ENCODE results near the gene RBM12. TPM values are rescaled to one million over a fixed set of nuclear protein-coding genes. Genes with fewer than 3 reads are reported as not detected.
"Not testable (repeated sequence)": the region's sequence is repeated elsewhere in the genome, so short reads cannot be mapped to it uniquely, and the experiment has no call there.

The RBM12 gene
- total RNA-seq: 100 to 1,000 TPM; 161 to 169 TPM

DNA sequence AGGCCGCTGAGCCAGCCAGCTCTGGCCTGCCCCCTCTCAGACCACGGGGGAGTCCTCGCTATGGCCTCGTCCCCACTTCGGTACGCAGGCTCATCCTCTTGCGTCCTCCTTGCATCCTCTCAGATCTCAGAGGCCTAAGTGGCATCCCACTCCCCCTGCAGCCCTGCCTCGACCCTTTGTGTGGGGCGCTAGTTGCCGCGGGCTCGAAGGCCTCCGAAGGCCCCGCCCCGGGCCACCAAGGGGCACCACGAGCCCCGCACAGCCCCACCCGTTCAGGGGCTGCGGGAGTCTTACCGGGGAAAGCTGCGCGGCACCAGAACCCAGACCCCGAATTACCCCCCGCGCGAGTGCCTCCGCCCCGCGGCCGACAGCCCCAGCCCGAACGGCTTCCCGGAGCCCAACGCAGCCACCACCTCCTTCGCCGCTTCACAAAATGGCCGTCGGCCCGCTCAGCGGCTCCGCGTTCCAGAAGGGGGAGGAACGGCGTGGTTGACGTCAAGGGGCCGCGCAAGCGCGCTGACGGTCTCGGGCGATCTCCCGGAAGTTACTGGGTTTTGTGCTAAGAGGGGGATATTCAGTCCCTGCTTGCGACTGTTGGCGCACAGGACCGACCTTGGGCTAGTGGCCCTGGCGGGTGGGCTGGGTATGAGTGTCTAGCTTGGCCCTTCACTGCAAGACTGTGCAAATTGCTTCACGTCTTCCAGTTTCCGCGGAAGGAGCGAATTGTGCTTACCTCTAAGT lies at the start of gene RBM12, which contains the start of gene CPNE1:
Gene RBM12, minus strand, starts transcription at position 435 of the 741 bp plus-strand sequence. CDS start 9,578 bp downstream, outside the sequence.
Gene CPNE1, minus strand, starts transcription at position 435 of the 741 bp plus-strand sequence. CDS start 31,977 bp downstream, outside the sequence.
- peak within 1 kb of the TSS; percentile 97 for H3K27ac Mint-ChIP-seq
- H3K4me3 Mint-ChIP-seq: peak within 1 kb of the TSS; percentile 94
- peaks cover 53% of the 10 kb centered on the region for H3K36me3 Mint-ChIP-seq
- peaks cover 7% of the 10 kb centered on the region for H3K9me3 Mint-ChIP-seq
- no peaks in the 10 kb centered on the region for H3K27me3 Mint-ChIP-seq
- peak; percentile 93 for DNase-seq
- peaks cover 40% of the 10 kb centered on the region for H3K4me1 Mint-ChIP-seq

GRCh38 chr20:35714127-35714526 lies 49.4 kb upstream of the RBM12 start:
- DNase-seq: no peak
- no peaks in the 10 kb centered on the region for H3K9me3 Mint-ChIP-seq
- H3K4me1 Mint-ChIP-seq: peaks cover 50% of the 10 kb centered on the region
- H3K27me3 Mint-ChIP-seq: no peaks in the 10 kb centered on the region
- peak overlapping the region; percentile 67 for H3K27ac Mint-ChIP-seq
- no peak overlapping the region for H3K4me3 Mint-ChIP-seq
- peaks cover 50% of the 10 kb centered on the region for H3K36me3 Mint-ChIP-seq

- not testable (repeated sequence) for H3K4me3 Mint-ChIP-seq, DNase-seq, H3K27me3 Mint-ChIP-seq, H3K9me3 Mint-ChIP-seq
- Mint-ChIP-seq H3K36me3 (peaks cover 46% of the 10 kb centered on the region), H3K27ac (peak overlapping the region; percentile 47), H3K4me1 (peaks cover 54% of the 10 kb centered on the region)
Measured at GRCh38 chr20:35713120-35713519, 48.4 kb upstream of the RBM12 start.

- Mint-ChIP-seq H3K4me3 (peak overlapping the region; percentile 46), H3K27ac (peak overlapping the region; percentile 84), H3K36me3 (peaks cover 39% of the 10 kb centered on the region), H3K9me3 (no peaks in the 10 kb centered on the region), H3K4me1 (peaks cover 50% of the 10 kb centered on the region), H3K27me3 (no peaks in the 10 kb centered on the region)
- DNase-seq: no peak
Measured at GRCh38 chr20:35711588-35712209, 47.0 kb upstream of the RBM12 start.

GRCh38 chr20:35710884-35711587 lies 46.3 kb upstream of the RBM12 start:
- Mint-ChIP-seq H3K4me1 (peaks cover 48% of the 10 kb centered on the region), H3K9me3 (no peaks in the 10 kb centered on the region), H3K4me3 (no peak overlapping the region), H3K27me3 (no peaks in the 10 kb centered on the region), H3K27ac (peak overlapping the region; percentile 84), H3K36me3 (peaks cover 36% of the 10 kb centered on the region)
- DNase-seq: no peak

DNA sequence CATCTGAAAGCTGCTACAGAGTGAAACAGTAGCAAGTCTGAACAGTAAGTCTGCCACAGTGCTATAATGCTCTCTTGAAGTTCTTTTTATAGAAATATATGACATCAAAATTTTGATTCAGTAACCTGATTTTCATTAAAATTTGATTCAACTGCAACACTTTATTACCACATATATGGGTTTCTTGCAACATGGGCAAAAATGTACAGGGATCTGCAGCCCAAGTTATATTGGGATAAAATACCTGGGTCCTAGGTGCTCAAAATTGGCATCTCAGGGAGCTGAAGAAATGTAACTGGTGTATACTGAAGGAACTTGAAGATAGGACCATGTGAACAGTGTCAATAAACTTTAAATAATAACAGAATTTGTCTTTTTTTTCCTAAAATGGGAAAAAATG lies 45.3 kb upstream of the RBM12 start:
- H3K27me3 Mint-ChIP-seq: no peaks in the 10 kb centered on the region

DNA sequence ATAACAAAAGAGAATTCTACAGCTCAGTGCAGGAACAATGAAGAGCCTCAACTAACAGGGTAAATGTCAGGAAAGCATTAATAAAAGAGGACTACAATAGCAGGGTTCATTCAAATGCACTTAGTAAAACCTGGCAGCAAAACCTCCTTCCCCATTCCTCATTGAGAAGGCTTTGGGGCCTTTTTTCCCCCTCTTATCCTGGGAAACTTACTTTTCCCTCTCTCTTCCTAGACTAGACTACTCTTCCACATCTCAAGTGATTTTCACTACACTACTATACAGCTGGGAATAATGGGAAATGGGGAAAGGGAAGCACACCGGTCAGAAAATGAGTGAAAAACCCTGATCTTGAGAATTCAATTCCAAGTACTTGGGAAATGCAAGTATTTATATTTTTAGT lies 44.6 kb upstream of the RBM12 start:
- no peak overlapping the region for H3K4me3 Mint-ChIP-seq
- no peak for DNase-seq
- peak overlapping the region; percentile 63 for H3K27ac Mint-ChIP-seq
- H3K4me1 Mint-ChIP-seq: peaks cover 44% of the 10 kb centered on the region
- H3K9me3 Mint-ChIP-seq: no peaks in the 10 kb centered on the region
- peaks cover 45% of the 10 kb centered on the region for H3K36me3 Mint-ChIP-seq
- H3K27me3 Mint-ChIP-seq: no peaks in the 10 kb centered on the region

More for the DNA sequence above, 45.3 kb upstream of the RBM12 start:
- H3K27ac Mint-ChIP-seq: no peak overlapping the region
- no peak for DNase-seq
- peaks cover 43% of the 10 kb centered on the region for H3K4me1 Mint-ChIP-seq
- no peaks in the 10 kb centered on the region for H3K9me3 Mint-ChIP-seq
- no peak overlapping the region for H3K4me3 Mint-ChIP-seq
- H3K36me3 Mint-ChIP-seq: peaks cover 41% of the 10 kb centered on the region

DNA sequence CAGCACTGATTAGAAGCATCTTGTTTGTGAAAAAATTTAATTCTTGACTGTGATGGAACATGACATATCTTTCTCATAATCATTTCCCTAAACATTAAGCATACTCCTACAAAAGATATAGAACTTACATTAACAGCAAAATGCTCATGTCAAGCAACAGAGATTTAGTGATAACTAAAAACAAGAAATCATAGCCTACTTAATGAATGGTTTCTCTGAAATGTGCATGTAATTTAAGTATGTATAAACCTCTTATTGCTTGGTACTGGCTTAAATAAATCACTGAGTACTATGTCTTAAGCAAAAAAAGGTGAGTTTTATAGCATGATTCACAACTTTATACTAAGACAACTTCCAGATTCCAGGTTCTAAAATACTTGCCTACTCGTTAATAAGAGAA lies 43.8 kb upstream of the RBM12 start:
- H3K36me3 Mint-ChIP-seq: peaks cover 49% of the 10 kb centered on the region
- no peak overlapping the region for H3K27ac Mint-ChIP-seq
- no peak for DNase-seq

DNA sequence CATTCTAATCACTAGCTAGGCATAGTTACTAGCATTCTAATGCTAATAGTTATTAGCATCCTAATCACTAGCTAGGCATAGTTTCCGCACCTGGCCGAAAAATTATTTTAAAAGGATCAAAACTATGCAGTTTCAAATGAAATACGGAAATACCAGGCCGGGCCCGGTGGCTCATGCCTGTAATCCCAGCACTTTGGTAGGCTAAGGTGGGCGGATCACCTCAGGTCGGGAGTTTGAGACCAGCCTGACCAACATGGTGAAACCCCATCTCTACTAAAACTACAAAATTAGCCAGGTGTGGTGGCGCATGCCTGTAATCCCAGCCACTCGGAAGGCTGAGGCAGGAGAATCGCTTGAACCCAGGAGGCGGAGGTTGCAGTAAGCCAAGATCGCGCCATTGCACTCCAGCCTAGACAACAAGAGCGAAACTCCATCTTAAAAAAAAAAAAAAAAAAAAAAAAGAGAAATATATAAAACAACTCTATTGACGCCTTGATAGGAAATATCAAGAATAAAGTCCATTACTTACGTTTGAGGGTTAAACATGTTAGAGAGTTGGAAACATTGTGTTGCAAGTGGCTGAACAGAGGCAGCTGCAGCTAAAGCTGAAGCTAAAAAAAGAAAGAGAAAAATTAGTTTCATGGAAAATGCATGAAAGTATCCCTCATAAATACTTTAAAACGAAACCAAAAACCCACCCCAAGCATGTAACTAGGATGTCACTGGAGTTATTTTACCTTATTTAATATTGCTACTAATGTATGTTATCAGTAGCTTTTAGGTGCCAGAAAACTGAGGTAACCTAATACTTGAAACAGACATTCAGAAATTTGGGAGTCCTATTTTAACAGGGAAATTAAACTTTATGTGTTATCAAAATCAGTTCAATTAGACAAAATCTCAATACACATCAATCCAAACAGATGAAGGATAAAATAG lies 42.2 kb upstream of the RBM12 start:
- H3K27me3 Mint-ChIP-seq, DNase-seq, H3K27ac Mint-ChIP-seq, H3K9me3 Mint-ChIP-seq, H3K4me3 Mint-ChIP-seq: not testable (repeated sequence)
- Mint-ChIP-seq H3K36me3 (peaks cover 53% of the 10 kb centered on the region), H3K4me1 (peaks cover 47% of the 10 kb centered on the region)

More for the DNA sequence above, 43.8 kb upstream of the RBM12 start:
- H3K4me3 Mint-ChIP-seq: no peak overlapping the region
- peaks cover 45% of the 10 kb centered on the region for H3K4me1 Mint-ChIP-seq
- no peaks in the 10 kb centered on the region for H3K27me3 Mint-ChIP-seq
- H3K9me3 Mint-ChIP-seq: no peaks in the 10 kb centered on the region

GRCh38 chr20:35705894-35706293 lies 41.2 kb upstream of the RBM12 start:
- H3K4me3 Mint-ChIP-seq, H3K27me3 Mint-ChIP-seq, DNase-seq, H3K9me3 Mint-ChIP-seq: not testable (repeated sequence)
- peak overlapping the region; percentile 67 for H3K27ac Mint-ChIP-seq
- H3K4me1 Mint-ChIP-seq: peaks cover 43% of the 10 kb centered on the region
- peaks cover 53% of the 10 kb centered on the region for H3K36me3 Mint-ChIP-seq

DNA sequence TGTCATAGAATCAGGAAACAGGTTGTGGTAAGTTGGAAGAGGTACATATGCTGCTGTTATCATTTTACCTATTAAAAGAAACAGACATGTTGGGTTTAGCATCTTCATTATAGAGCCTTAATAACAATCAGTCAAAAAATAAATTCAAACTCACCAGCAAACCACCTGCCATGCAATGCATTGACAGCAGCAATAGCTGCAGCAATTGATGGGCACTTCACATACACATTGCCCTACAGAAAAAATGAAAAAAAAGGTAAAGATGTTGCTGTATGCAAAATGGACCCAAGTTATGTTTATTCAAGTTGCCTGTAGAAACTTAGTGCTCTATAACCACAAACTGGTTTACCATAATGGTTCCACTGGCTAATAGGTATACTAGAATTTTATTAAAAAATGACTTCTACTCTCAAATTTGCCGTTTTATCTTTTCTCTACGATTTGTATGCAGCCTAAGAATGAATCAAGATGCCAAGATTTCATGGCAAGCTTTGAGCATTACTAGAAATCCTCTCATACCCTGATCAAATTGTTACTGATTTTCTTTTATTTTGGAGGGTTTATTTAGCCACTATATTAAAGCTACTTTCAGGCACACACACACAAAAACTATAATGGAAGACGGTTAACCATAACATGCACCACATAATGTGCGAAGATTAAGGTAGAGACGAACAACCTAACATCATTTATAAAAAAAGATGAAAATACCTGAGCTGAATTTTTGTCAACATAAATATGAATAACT lies 40.0 kb upstream of the RBM12 start:
- Mint-ChIP-seq H3K27ac (peak overlapping the region; percentile 69), H3K36me3 (peaks cover 55% of the 10 kb centered on the region)

DNA sequence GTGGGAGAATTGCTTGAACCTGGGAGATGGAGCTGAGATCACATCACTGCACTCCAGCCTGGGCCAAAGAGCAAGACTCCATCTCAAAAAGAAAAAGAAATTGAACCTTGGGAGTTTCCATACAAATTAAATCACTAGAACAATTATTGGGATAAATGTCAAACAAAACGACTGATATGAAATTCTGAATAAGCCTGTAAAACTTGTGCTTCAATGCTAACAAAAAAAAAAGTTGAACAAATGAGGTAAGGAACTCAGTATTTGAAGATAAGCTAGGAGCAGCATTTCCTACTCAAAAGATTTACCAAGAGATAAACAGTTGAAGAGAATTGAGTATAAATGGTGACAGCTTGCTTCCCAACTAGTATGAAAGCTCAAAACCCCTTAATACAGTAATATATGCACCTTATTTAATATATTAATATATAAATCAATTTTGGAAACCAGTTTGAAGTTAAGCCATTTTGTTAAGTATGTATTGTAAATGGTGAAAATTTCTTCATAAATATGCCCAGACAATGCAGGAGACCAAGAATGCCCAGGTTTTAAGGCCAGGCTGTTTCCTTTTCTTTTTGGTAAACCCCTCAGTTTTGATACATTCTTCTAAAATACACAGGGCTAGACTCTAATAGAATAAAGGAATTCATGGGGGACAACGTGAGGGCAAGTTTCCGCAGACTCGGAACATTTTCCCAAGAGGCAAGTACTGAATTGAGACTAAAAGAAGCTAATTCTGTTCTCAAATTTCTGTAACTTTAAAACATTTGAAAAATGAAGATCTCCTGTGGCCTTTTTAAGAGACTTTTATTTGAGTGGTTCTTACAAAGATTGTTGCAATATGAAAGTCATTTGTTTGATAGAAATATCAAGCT lies 38.4 kb upstream of the RBM12 start:
- no peak for DNase-seq
- Mint-ChIP-seq H3K4me1 (peaks cover 48% of the 10 kb centered on the region), H3K27ac (peak overlapping the region; percentile 72), H3K4me3 (no peak overlapping the region), H3K9me3 (no peaks in the 10 kb centered on the region), H3K27me3 (no peaks in the 10 kb centered on the region), H3K36me3 (peaks cover 58% of the 10 kb centered on the region)

More for the DNA sequence above, 40.0 kb upstream of the RBM12 start:
- H3K27me3 Mint-ChIP-seq: no peaks in the 10 kb centered on the region
- no peaks in the 10 kb centered on the region for H3K9me3 Mint-ChIP-seq
- H3K4me3 Mint-ChIP-seq: no peak overlapping the region
- H3K4me1 Mint-ChIP-seq: peaks cover 48% of the 10 kb centered on the region
- no peak for DNase-seq

Data from activated naive CD8-positive, alpha-beta T cell treated with anti-CD3 and anti-CD28 coated beads for 36 hours (primary cell).